Progenitor cell of endocrine pancreas (in vitro differentiated cells): ENCODE measurements around the gene GRXCR2. TPM values are rescaled to one million over a fixed set of nuclear protein-coding genes. Genes with fewer than 3 reads are reported as not detected.
A peak's percentile ranks its signal among the peaks of the same experiment; 100 is the strongest.

ENCODE experiments used
- DNase-seq: peaks from one replicate; pipeline ENCODE4 v3.0.0; 2021; ENCODE audit warnings: low spot score; ENCODE audit not compliant: unreplicated experiment
- H3K27ac Mint-ChIP-seq: 2 replicates; pipeline ENCODE4 v1.8.0; 2021; ENCODE audit warnings: mild to moderate bottlenecking, moderate library complexity, mixed read lengths
- H3K27me3 Mint-ChIP-seq: 2 replicates; pipeline ENCODE4 v1.8.0; 2021; ENCODE audit warnings: mixed read lengths
- H3K36me3 Mint-ChIP-seq: 2 replicates; pipeline ENCODE4 v1.8.0; 2022; ENCODE audit warnings: mixed read lengths; ENCODE audit not compliant: insufficient read depth
- H3K4me1 Mint-ChIP-seq: 2 replicates; pipeline ENCODE4 v1.8.0; 2021; ENCODE audit warnings: low read depth, mixed read lengths
- H3K4me3 Mint-ChIP-seq: 2 replicates; pipeline ENCODE4 v1.8.0; 2021; ENCODE audit warnings: low read depth, mild to moderate bottlenecking, moderate library complexity, mixed read lengths
- H3K9me3 Mint-ChIP-seq: 2 replicates; pipeline ENCODE4 v1.8.0; 2021; ENCODE audit warnings: low read depth, mixed read lengths
- total RNA-seq: library from RNA; stranded (reverse); gene quantifications from 2 replicates; pipeline ENCODE4 v1.2.1, GENCODE V29; 2021
- TF ChIP-seq, protein P1 (sequence below): fragments of 200-600 bp; sonication (generic); IDR thresholded peaks from one replicate; pipeline ENCODE4 v1.5.0; 2021; ENCODE audit warnings: antibody characterized with exemption, mild to moderate bottlenecking; ENCODE audit not compliant: unreplicated experiment

Gene GRXCR2
- total RNA-seq, 1 donor from 2014 or later = not detected

GRCh38 chr5:145833631-145834200 lies 39.1 kb downstream of the GRXCR2 start:
- TF ChIP-seq, protein P1, sequence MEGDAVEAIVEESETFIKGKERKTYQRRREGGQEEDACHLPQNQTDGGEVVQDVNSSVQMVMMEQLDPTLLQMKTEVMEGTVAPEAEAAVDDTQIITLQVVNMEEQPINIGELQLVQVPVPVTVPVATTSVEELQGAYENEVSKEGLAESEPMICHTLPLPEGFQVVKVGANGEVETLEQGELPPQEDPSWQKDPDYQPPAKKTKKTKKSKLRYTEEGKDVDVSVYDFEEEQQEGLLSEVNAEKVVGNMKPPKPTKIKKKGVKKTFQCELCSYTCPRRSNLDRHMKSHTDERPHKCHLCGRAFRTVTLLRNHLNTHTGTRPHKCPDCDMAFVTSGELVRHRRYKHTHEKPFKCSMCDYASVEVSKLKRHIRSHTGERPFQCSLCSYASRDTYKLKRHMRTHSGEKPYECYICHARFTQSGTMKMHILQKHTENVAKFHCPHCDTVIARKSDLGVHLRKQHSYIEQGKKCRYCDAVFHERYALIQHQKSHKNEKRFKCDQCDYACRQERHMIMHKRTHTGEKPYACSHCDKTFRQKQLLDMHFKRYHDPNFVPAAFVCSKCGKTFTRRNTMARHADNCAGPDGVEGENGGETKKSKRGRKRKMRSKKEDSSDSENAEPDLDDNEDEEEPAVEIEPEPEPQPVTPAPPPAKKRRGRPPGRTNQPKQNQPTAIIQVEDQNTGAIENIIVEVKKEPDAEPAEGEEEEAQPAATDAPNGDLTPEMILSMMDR = no peak
- H3K4me1 Mint-ChIP-seq = peaks cover 18% of the 10 kb centered on the region
- no peaks in the 10 kb centered on the region for H3K9me3 Mint-ChIP-seq
- no peak for DNase-seq
- no peak overlapping the region for H3K27ac Mint-ChIP-seq
- peak overlapping the region; percentile 56 for H3K4me3 Mint-ChIP-seq
- H3K36me3 Mint-ChIP-seq = no peaks in the 10 kb centered on the region
- peaks cover 4% of the 10 kb centered on the region for H3K27me3 Mint-ChIP-seq

DNA sequence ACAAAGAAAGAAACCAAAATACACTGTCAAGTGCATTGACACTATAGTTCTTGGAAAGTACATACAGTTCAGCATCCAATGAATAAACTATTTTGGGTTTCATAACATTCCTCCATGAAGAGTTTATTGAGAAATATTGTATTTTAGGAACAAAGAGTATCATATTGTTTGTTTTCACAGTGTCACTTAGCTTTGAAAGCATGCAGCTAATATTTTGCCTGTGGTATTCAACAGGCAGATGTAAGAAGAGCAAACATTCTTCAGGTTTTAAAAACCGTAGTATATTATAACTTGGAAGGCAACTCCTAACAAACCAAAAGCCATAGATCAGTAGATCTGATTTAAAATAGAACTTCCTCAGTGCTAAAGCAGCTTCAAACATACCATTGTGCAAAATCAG lies 42.2 kb downstream of the GRXCR2 start:
- TF ChIP-seq, protein P1 = no peak
- Mint-ChIP-seq H3K27ac (no peak overlapping the region), H3K9me3 (no peaks in the 10 kb centered on the region), H3K27me3 (no peaks in the 10 kb centered on the region), H3K36me3 (no peaks in the 10 kb centered on the region), H3K4me1 (peaks cover 17% of the 10 kb centered on the region), H3K4me3 (no peak overlapping the region)
- DNase-seq = no peak

DNA sequence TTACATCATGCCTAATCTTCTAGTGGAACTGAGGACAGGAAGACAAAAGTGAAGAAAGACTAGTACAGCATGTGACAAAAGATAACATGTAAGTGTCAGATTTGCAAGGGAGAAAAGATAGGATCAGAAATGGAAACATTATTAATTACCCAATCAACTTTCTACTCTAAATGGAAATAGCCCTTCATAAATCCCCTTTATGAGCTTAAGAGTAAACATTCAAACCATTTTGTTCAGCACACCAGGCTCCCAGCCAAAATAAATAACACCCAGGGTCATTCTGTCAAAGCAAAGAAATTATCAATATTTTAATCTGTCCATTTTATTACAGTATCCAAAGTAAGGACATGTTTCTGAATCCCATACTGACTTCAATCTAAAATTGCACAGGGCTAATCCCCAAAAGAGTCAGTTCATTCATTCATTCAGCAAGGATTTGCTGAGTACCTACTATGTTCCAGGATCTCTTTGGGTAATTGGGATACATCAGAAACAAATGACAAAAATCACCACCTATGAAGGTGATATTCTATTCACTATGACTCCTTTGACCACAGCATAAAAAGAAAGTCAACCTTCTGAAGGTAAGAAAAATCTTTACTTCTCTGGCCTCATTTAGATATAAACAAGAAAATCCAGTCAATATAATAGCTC lies 43.0 kb downstream of the GRXCR2 start:
- TF ChIP-seq, protein P1 = no peak
- Mint-ChIP-seq H3K27me3 (no peaks in the 10 kb centered on the region), H3K27ac (no peak overlapping the region), H3K4me1 (peaks cover 17% of the 10 kb centered on the region), H3K36me3 (no peaks in the 10 kb centered on the region), H3K4me3 (no peak overlapping the region), H3K9me3 (no peaks in the 10 kb centered on the region)
- DNase-seq = no peak

DNA sequence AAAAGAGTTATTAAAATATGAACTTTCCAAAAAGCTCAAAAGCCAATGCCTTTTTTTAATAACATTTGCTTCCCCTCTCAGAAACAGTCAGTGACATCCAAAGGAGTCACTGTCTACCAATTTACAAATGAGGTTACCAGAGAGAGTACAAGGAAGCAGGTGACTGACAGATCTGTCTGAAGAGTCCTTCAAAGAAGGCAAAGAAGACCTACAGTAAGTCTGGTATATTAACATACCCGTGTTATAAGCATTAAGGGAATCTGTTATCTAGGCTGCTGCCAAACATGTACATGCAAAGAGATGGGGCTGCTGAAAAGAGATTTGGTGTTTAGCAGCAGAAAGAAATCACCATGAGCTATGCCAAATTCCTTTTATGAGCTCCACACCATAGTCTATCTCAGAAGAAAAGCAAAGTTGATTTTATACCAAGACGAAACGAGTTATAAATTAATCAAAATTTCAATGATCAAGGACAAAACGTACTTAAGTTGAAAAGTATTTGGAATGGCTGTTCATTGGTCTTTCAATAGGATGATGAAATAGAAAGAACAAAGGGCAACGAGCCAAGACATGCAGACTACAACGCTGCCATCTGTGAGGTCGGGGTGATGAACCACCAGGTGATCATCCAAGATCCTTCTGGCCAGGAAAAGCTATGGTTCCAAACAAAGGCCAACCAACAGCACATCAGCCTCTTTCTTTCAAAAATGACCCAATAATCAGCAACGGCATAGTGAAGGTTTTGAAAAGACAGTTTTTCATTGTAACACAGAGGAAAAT lies 45.7 kb downstream of the GRXCR2 start:
- no peaks in the 10 kb centered on the region for H3K9me3 Mint-ChIP-seq
- DNase-seq = no peak
- no peak overlapping the region for H3K4me3 Mint-ChIP-seq
- TF ChIP-seq, protein P1 = no peak
- H3K27me3 Mint-ChIP-seq = no peaks in the 10 kb centered on the region
- no peaks in the 10 kb centered on the region for H3K36me3 Mint-ChIP-seq
- H3K4me1 Mint-ChIP-seq = peaks cover 8% of the 10 kb centered on the region
- no peak overlapping the region for H3K27ac Mint-ChIP-seq

DNA sequence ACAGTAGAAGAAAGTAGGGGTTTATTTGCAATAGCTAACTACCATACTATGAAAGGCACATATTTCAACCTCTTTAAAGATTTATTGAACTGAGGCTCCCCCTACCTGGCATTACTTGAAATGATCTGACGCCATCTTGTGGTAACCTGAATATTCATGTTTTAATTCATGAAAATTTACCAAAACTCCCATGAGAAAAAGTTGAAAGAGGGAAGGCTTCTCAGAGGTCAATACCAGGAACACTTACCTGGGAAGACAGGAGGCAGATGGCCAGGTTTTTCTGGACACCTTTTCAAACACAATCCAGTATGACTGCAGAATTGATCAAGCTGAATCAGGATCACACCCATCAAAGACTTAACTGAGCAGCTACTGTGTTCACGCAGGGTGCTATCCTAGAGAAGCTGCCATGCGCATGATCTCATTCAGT lies 47.0 kb downstream of the GRXCR2 start:
- Mint-ChIP-seq H3K4me3 (no peak overlapping the region), H3K4me1 (peaks cover 8% of the 10 kb centered on the region), H3K27ac (no peak overlapping the region), H3K27me3 (no peaks in the 10 kb centered on the region), H3K36me3 (peaks cover 3% of the 10 kb centered on the region), H3K9me3 (no peaks in the 10 kb centered on the region)
- no peak for DNase-seq
- TF ChIP-seq, protein P1 = peak; percentile 80
